Panc1 (cell line): ENCODE data around the gene ZNF366. TPM values are rescaled to one million over a fixed set of nuclear protein-coding genes. Genes with fewer than 3 reads are reported as not detected.

ENCODE experiments used
- ATAC-seq: fragments of 200-7000 bp; cut with Tn5 transposase; 2 replicates; pipeline ENCODE4 v1.9.1; 2020; ENCODE audit warnings: mild to moderate bottlenecking, moderate library complexity
- BruUV-seq: library from RNA; stranded (reverse); fragments of 400-500 nt; replicated peaks from 2 replicates; lab custom pipeline; 2021; lab: Mats Ljungman, UMichigan
- CTCF ChIA-PET: fragments of 300-600 bp; sonication (Branson Sonifier 250); formaldehyde crosslinking; loops from one replicate; lab custom pipeline; 2022; ENCODE audit warnings: antibody characterized with exemption; lab: Charles Lee
- POLR2A ChIA-PET: fragments of 300-600 bp; sonication (Branson Sonifier 250); formaldehyde crosslinking; loops from one replicate; lab custom pipeline; 2022; ENCODE audit warnings: antibody characterized with exemption; lab: Charles Lee
- DNase-seq: peaks from one replicate; pipeline ENCODE4 v3.0.0-alpha.2; 2010; ENCODE audit warnings: low read depth, low spot score
- H3K27ac ChIP-seq: 2 replicates; pipeline ENCODE4 v1.5.1; 2011; ENCODE audit warnings: mild to moderate bottlenecking, low read length, inconsistent platforms
- H3K27me3 ChIP-seq: fragments of 200-500 bp; sonication (Bioruptor generic); 2 replicates; pipeline ENCODE4 v1.6.0; 2014; ENCODE audit warnings: low read length, inconsistent platforms; ENCODE audit not compliant: control insufficient read depth, insufficient read depth
- H3K36me3 ChIP-seq: fragments of 200-500 bp; sonication (Bioruptor generic); 2 replicates; pipeline ENCODE4 v1.5.1; 2014; ENCODE audit warnings: inconsistent platforms, mild to moderate bottlenecking, low read length, moderate library complexity; ENCODE audit not compliant: control insufficient read depth, insufficient read depth
- H3K4me1 ChIP-seq: 2 replicates; pipeline ENCODE4 v1.5.1; 2011; ENCODE audit warnings: inconsistent platforms, mild to moderate bottlenecking, low read length, moderate library complexity; ENCODE audit not compliant: control insufficient read depth, insufficient read depth
- H3K4me3 ChIP-seq, 2 experiments: 2 replicates each; pipeline ENCODE4 v1.5.1; 2011 to 2012; ENCODE audit warnings: low read depth in 2 of 2, low read length in 2 of 2, mild to moderate bottlenecking in 2 of 2, inconsistent platforms in 1 of 2, moderate library complexity in 1 of 2
- H3K9me3 ChIP-seq: fragments of 200-500 bp; sonication (Bioruptor generic); 2 replicates; pipeline ENCODE4 v1.5.1; 2014; ENCODE audit warnings: low read depth, mild to moderate bottlenecking, inconsistent platforms, low read length, moderate library complexity; ENCODE audit not compliant: control insufficient read depth, insufficient read depth
- CTCF ChIP-seq: fragments of 450-650 bp; IDR thresholded peaks from 2 replicates; pipeline ENCODE4 v1.5.1; 2017; ENCODE audit warnings: mild to moderate bottlenecking
- POLR2AphosphoS5 ChIP-seq: IDR thresholded peaks from 2 replicates; pipeline ENCODE4 v1.6.1; 2012; ENCODE audit warnings: mild to moderate bottlenecking, low read depth, low read length, moderate library complexity
- REST ChIP-seq, 2 experiments: IDR thresholded peaks; 2 replicates each; pipeline ENCODE4 v1.6.1; 2011 to 2012; ENCODE audit warnings: low read depth in 2 of 2, control low read depth in 1 of 2, low read length in 1 of 2, mild to moderate bottlenecking in 1 of 2, moderate library complexity in 1 of 2; ENCODE audit not compliant: insufficient read depth in 1 of 2
- SIN3A ChIP-seq: IDR thresholded peaks from 2 replicates; pipeline ENCODE4 v1.6.1; 2012; ENCODE audit warnings: low read depth, mild to moderate bottlenecking, low read length, moderate library complexity, borderline replicate concordance; ENCODE audit not compliant: insufficient read depth
- TCF7L2 ChIP-seq: IDR thresholded peaks from 2 replicates; pipeline ENCODE4 v1.6.1; 2011; ENCODE audit warnings: mild to moderate bottlenecking, low read depth, low read length, inconsistent platforms
- in situ Hi-C: cut with HindIII; loops from 2 replicates; pipeline ENCODE4 v1.10.0; 2016; ENCODE audit warnings: low sequenced_read_pairs, low pct_unique_long_range_greater_than_20kb
- intact Hi-C: fragments of 100-400 bp; cut with micrococcal nuclease; formaldehyde crosslinking; loops from one replicate; pipeline ENCODE4 v1.10.0; 2022; ENCODE audit not compliant: unreplicated experiment
- total RNA-seq: library from RNA; stranded (reverse); gene quantifications from one replicate; pipeline ENCODE4 v1.2.1, GENCODE V29; 2021; ENCODE audit not compliant: unreplicated experiment

Gene ZNF366
- total RNA-seq, 1 experiment from 2014 or later, result not detected

- in situ Hi-C loops, result no loop called here
- CTCF ChIA-PET, result no interaction called here
- intact Hi-C loops, result no loop called here
- no peak for DNase-seq
- Histone ChIP-seq H3K36me3 (no peaks in the 10 kb centered on the region), H3K9me3 (no peaks in the 10 kb centered on the region), H3K4me3 (no peak overlapping the region), H3K27ac (no peak overlapping the region), H3K4me1 (no peaks in the 10 kb centered on the region), H3K27me3 (no peaks in the 10 kb centered on the region)
- TF ChIP-seq POLR2AphosphoS5 (no peak), SIN3A (no peak), REST (IDR thresholded peaks at IDR 0.05; ENCODE audit: insufficient read depth in 1 of 2, low read depth in 2 of 2, low read length in 1 of 2) (no peak), TCF7L2 (no peak), CTCF (no peak)
- ATAC-seq, result no peak
- no TSS peak for BruUV-seq
- POLR2A ChIA-PET, result no interaction called here
These were observed 8.1 kb downstream of the ZNF366 start for GRCh38 chr5:72499090-72499489.

- POLR2A ChIA-PET, result interaction anchor here (1.2 kb wide), 1 partner anchor 22 kb away, joined by 5 read pairs; no protein-coding TSS in a partner anchor
- ATAC-seq (no peak), DNase-seq (no peak)
- Histone ChIP-seq H3K4me1 (no peaks in the 10 kb centered on the region), H3K9me3 (no peaks in the 10 kb centered on the region), H3K27ac (no peak overlapping the region), H3K36me3 (no peaks in the 10 kb centered on the region), H3K27me3 (no peaks in the 10 kb centered on the region), H3K4me3 (no peak overlapping the region)
- in situ Hi-C loops (no loop called here), intact Hi-C loops (no loop called here)
- TF ChIP-seq POLR2AphosphoS5 (no peak), CTCF (no peak), SIN3A (no peak), TCF7L2 (no peak), REST (IDR thresholded peaks at IDR 0.05; ENCODE audit: insufficient read depth in 1 of 2, low read depth in 2 of 2, low read length in 1 of 2) (no peak)
- CTCF ChIA-PET, result no interaction called here
- no TSS peak for BruUV-seq
These were observed 8.9 kb downstream of the ZNF366 start for GRCh38 chr5:72498284-72498683.
